Lower leg skin (tissue), 4 donors: ENCODE measurements around the gene CT47A1. TPM values are rescaled to one million over a fixed set of nuclear protein-coding genes. Genes with fewer than 3 reads are reported as not detected.

Experiments
- DNase-seq, 2 donors: peaks; one replicate each; pipeline ENCODE4 v3.0.0-alpha.2; 2019; ENCODE audit warnings: low spot score in 2 of 2
- H3K4me3 ChIP-seq: fragments of 200-600 bp; sonication (generic); 2 replicates; pipeline ENCODE4 v1.5.1; 2017; ENCODE audit warnings: mild to moderate bottlenecking, low read depth; ENCODE audit not compliant: poor library complexity, severe bottlenecking
- CTCF ChIP-seq, 3 donors: fragments of 450-650 bp; IDR thresholded peaks; one replicate each; pipeline ENCODE4 v1.5.1; 2016; ENCODE audit warnings: antibody characterized with exemption in 3 of 3, mild to moderate bottlenecking in 3 of 3, moderate library complexity in 2 of 3
- POLR2A ChIP-seq, 2 donors: fragments of 450-650 bp; IDR thresholded peaks; one replicate each; pipeline ENCODE4 v1.6.1; 2016 to 2017; ENCODE audit warnings: antibody characterized with exemption in 2 of 2, mild to moderate bottlenecking in 1 of 2, moderate library complexity in 1 of 2
- WGBS, 2 donors: methylation state at CpG; one replicate each; pipeline ENCODE4 v1.1.5; 2018; 5-methylcytosine and 5-hydroxymethylcytosine counted together
- intact Hi-C: fragments of 100-400 bp; cut with DNase I; formaldehyde crosslinking; loops from one replicate; pipeline ENCODE4 v1.15.0; 2023; ENCODE audit warnings: low total_unique reads
- total RNA-seq, 4 donors: library from RNA; depleted of rRNA; stranded (reverse); fragments of >200 nt; gene quantifications; one replicate each; pipeline ENCODE4 v1.1.0, GENCODE V29; 2016

The CT47A1 gene
- total RNA-seq, 4 donors from 2014 or later: not detected

- no peak for DNase-seq
- no peak for TF ChIP-seq CTCF (IDR thresholded peaks at IDR 0.05)
- TF ChIP-seq POLR2A (IDR thresholded peaks at IDR 0.05): no peak
- intact Hi-C loops: no loop called here
- H3K4me3 ChIP-seq: no peak overlapping the region
- WGBS, 2 donors: 38 to 68% methylated on average over 7 of the region's 7 CpGs
Measured at GRCh38 chrX:121011254-121011653, 25.7 kb upstream of the CT47A1 start.

GRCh38 chrX:121010218-121010617, 24.7 kb upstream of the CT47A1 start:
- DNase-seq: no peak
- intact Hi-C loops: no loop called here
- TF ChIP-seq CTCF (IDR thresholded peaks at IDR 0.05): no peak
- TF ChIP-seq POLR2A (IDR thresholded peaks at IDR 0.05): no peak
- H3K4me3 ChIP-seq: no peak overlapping the region
- 53 to 54% methylated on average over 4 of the region's 4 CpGs for WGBS, 2 donors

GRCh38 chrX:121009764-121010163, 24.2 kb upstream of the CT47A1 start:
- DNase-seq: no peak
- TF ChIP-seq POLR2A (IDR thresholded peaks at IDR 0.05) (no peak), CTCF (IDR thresholded peaks at IDR 0.05) (no peak)
- WGBS, 2 donors: 54 to 92% methylated on average over 3 of the region's 3 CpGs

GRCh38 chrX:121008920-121009319, 23.4 kb upstream of the CT47A1 start:
- intact Hi-C loops: no loop called here
- H3K4me3 ChIP-seq: no peak overlapping the region
- no peak for TF ChIP-seq POLR2A (IDR thresholded peaks at IDR 0.05)
- no peak for TF ChIP-seq CTCF (IDR thresholded peaks at IDR 0.05)
- DNase-seq: no peak
- 61 to 70% methylated on average over 1 of the region's 1 CpG for WGBS, 2 donors

More at GRCh38 chrX:121009764-121010163, 24.2 kb upstream of the CT47A1 start:
- H3K4me3 ChIP-seq: no peak overlapping the region
- intact Hi-C loops: no loop called here

- no peak for DNase-seq
- WGBS, 2 donors: 48 to 62% methylated on average over 4 of the region's 4 CpGs
- intact Hi-C loops: no loop called here
Measured at GRCh38 chrX:121000589-121000988, 15.0 kb upstream of the CT47A1 start.

More at GRCh38 chrX:121000589-121000988, 15.0 kb upstream of the CT47A1 start:
- TF ChIP-seq CTCF (IDR thresholded peaks at IDR 0.05) (no peak), POLR2A (IDR thresholded peaks at IDR 0.05) (no peak)
- no peak overlapping the region for H3K4me3 ChIP-seq
